ENCODE measurements around the gene ZDHHC17.

The ZDHHC17 gene

DNA sequence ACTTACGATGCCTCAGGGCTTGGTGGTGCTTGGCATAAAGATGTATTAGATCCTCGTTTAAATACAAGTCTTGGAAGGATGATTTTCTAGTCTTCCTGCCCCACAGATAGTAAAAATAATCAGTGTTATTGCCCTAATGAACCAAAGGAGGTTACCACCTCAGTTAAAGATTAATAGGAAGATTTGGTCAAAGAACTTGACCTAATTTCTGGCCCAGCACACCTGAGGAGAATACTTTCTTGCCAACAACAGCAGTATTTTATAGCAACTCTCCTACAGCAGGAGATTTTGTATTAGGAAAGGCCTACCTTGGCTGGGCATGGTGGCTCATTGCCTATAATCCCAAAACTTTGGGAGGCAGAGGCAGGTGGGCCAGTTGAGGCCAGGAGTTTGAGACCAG is 83.3 kb downstream of the ZDHHC17 start:
- DNase-seq: no peak

DNA sequence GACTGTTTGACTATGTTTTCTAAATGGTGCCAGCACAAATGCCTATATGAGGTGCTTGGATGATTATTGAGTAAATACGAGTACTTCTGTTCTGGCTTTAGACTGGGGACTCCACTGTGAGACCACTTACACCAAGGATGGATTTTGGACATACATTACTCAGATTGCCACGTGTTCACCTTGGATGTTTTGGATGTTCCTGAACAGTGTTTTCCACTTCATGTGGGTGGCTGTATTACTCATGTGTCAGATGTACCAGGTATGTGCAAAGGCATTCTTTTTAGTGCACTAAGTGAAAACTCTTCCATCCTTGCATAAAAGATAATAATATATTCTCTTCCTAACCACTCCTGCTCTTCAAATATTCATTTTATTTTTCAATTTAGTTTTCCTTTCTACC is 84.2 kb downstream of the ZDHHC17 start:
- DNase-seq: no peak

DNA sequence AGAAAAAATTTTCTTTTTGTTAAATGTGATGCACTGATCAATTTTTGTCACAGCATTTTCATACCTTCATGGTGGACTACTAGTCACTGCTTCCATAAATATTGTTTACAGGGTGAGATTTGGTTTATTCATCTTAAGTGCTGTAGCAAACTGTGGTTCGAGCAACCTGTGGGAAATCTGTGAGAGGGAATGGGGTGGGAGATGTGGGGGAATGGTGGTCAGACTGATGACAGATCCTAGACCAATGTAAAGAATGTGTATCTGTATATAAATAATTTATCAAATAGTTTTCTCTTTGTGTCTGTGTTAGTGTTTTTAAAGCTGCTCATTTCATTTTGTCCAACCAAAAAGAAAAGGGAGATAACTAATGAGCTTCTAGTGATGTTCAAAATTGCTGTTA is 88.2 kb downstream of the ZDHHC17 start:
- no peak for DNase-seq

DNA sequence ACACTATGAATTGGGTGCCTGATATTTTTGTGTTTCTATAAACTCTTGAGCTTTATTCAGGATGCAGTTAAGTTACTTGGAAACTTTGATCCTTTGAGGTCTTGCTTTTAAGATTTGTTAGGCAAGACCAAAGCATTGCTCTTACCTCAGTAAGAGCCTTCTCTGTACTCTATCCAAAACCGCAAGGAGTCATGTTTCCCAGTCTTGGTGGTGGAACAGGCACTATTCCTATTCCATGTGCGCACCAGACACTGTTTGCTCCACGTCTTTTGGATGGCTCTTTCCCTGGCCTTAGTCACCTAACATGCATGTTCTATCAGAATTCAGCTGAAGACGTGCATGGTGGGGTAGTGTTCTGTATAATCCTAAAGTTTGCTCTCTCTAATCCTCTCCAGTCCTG is 91.4 kb downstream of the ZDHHC17 start:
- no peak for DNase-seq

DNA sequence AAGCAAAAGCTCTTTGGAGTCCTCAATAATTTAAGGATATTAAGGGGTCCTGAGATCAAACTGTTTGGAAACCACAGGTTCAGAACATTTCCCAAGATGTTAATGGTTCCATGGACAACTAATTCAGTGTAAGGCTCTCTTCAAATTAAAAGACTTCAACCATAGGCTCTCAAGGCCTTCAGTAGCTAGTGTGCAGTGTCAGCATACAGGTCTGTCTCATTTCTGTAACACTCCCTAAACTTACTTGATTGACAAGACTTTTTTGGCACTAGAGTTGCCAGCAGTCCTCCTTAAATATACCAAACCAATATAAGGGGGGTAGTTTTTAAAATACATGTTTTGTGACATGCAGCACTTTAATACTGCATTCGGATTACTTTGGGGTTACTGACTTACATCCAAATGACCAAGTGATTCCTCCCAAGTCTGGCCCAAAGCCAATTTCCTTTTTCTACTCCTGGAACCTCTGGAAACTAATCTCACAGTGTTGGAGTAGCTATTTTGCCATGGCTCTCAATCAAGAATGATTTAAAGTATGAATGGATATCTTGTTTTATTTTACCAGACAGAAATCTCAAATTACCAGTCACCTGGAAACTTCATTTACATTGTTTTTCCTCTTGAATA is 92.2 kb downstream of the ZDHHC17 start:
- DNase-seq: no peak

DNA sequence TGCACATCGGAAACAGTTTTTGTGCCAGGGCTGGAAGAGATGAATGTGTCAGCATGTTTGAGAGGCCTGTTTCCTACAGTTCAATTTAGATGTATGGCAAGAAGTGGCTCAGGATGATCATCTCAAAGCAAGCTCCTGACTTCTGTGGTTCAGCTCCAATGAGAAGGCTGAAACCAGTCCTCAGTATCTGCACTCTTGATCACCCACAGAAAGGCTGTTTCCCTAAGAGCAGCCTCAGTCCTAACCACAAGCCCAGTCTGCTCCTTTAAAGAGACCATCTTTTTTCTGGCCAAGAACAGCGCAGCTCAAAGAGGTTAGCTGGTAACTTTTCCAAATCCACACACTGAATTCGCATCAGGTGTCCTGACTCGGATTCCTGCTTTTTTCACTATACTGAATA is 95.7 kb downstream of the ZDHHC17 start:
- no peak for DNase-seq

DNA sequence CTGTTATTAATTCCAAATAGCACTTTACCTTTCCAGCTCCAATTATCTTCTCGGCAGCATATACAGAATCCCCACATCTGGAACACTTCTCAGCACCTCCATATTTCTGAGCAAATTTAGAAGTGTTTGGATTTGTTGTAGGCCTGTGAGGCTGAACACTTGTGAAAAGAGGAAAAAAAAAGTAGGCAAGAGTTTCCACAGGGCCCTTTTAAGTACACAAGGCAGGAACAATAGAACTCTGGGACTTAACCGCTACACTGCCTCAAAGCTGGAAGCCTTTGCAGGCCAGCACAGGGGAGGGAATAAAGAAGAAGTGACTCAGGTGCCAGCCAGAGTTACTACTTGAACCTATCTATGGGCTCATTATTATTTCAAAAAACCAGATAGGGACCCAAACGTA is 96.3 kb downstream of the ZDHHC17 start:
- DNase-seq: no peak

DNA sequence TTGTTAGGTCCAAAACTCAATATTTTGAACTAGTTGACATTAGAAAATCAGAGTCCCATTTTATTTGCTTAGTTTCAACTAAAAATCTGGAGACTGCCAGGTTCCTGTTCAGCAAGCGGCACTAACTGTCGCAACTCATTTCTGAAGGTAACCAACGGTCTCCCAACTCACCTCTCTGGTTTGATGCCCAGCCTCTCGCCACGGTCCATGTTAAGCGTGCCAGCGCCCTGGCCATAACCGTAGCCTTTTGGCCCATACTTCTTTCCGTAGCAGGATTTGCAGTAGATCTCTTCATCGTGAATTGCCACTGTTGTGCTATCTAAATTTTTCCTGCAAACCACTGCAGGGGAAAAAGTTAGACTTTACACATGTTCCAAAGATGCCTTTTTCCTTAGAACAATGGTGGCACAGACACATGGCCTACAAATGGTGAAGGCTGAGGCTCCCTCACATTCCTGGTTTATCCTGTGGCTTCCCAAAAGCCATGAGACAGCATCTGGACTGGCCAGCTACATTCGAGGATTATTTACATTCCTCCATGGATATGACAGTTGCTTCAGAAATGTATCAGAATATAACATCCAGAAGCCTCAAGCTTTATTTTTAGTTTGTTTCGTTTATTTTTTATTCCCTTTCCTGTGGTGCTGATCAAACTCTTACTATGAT is 99.2 kb downstream of the ZDHHC17 start:
- no peak for DNase-seq

DNA sequence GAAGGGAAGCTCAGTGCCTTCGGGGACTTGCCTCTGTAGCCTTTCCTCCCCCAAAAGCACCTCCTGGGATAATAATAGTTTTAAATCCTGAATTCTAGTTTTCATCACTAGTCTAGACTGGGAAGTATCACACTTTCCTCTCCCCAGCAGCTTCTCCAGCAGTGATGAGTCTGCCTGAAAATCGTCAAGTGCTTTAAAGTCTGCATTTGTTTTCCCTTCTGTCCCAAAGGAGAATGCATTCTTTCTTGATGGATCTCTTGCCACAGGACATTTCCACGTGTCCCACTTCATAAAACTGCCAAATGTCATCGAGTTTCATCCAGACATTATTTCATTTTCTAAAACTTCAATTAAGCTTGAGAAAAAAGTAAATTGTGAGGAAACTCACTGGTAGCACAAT is 99.9 kb downstream of the ZDHHC17 start:
- no peak for DNase-seq

DNA sequence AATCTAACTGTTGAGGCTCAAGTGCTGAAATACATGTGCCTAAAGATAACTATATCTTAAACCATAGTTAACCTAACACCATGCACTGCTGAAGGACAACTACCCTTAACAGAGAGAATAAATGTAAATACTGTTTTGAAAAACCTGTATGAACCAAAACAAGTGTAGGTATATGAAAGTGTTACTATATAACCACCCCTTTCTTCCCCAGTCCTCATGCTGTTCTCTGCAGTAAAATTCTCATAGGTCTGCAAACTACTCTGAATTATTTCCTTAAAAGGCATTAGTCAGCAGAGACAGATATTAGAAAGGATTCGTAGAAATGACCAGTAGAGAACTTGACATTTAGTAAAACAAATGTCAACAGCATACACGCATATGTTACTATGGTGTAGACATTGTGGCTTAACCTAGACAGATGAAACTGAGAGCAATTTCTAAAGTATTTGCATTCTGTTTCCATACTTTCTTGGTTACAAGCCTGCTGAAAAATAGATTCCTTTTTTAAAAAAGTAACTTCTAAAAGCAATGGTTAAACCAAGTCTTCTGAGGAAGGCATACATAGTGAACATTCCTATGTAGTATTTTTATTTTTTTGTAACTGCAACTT is 101.0 kb downstream of the ZDHHC17 start:
- no peak for DNase-seq

DNA sequence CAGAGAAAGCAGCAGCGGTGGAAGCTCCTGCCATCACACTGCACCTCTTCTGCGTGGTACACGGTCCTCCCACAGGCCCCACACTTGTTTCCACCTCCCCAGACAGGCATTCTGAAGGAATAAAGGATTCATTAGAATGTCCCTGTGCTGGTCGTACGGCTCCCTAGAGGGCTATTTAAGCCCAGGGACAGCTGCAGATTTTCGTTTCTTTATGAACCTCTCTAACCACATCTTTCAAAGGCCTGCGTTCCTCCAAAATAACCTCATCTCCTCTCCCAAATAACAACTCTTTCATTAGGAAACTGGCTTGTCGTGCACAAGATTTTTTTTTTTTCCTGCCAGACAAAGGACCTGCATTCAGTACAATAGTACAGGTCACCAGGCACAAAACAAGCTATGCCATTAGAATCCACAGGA is 102.2 kb downstream of the ZDHHC17 start:
- no peak for DNase-seq

DNA sequence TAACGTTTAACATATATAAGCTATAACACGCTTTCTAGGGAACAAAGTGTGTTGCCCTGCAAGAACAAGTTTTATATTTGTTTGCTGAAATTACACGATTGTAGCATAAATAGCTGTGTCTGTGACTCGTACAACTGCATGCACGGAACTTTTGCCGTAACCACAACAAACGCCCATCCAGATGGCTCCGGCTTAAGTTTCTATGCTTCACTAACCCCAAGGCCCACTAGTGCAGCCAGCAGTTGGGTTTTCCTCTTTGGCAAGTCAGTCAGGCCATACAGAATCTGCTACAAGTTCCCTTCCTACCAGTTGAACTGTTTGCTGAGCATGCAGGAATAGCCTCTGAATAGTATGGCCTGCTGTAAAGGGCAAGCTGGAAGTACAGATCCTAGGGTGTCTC is 102.8 kb downstream of the ZDHHC17 start:
- DNase-seq: no peak

DNA sequence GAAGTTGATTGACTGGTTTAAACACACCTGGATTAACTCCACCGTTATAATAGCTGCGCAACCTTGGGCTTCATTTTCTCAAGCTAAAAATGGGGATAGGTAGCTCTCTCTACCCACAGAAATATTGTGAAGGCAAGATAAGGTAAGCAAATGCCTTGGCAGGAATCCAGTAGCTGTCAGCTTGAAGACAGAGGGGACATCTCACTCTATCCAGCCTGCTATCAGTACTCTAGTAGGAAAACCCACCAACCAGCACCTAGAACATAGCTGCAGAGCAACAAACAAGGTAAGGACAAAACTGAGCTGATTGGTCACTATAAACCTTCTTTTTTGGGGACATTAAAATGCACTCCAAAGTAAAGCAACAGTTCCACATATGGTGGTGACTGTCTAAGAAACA is 107.2 kb downstream of the ZDHHC17 start:
- DNase-seq: no peak

DNA sequence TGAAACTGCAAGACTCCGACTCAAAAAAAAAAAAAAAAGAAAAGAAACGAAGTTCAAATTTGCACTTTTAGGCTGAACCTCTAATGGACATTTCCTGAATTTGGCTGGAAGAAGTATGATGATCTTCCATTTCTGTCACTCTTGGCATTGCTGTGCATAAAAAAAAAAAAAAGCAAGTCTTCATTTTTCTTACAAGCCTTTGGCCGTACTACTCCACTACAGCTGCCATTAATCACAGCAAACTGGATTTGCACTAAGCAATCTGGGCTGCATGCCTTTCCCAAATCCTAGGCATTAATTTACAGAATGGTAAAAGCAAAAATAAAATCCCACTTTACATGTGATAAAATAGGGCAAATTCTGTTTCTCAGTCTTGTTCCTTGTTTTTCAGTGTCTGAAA is 107.8 kb downstream of the ZDHHC17 start:
- no peak for DNase-seq

DNA sequence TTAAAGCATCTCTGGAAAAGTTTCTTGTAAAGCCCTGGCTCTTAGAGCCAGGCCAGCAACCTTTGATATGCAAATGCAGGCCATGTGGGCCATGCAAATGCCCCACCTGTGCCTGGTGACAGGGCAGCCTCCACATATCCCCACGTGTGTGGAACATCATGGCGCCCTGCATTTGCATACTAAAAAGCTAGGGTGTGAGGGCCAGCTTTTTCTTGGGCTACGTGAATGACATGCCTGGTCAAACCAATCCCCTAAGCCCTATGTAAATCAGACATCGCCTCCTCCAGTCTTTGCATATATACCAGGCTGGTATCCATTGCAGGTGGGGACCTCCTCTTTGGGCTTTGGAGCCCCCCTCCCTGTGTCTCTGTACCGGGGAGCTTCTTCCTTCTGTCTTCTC is 108.5 kb downstream of the ZDHHC17 start:
- DNase-seq: no peak

DNA sequence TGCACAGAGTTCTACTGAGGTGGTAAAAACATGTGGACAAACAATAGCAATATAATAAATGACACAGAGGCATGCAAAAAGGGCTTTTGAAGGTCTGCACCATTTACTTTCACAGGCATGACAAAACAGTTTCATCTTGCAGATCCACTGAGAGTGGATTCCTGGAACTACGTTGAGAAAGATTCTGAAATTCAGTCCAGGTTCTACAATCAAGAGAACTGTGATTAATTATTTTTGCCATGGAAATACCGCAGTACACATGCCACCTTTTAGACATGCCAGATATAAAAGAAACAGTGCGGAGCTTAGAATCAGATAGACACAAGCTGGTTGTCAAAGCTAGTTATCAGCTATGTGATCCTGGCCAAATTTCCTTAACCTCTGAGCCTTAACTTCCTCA is 110.1 kb downstream of the ZDHHC17 start:
- DNase-seq: no peak

DNA sequence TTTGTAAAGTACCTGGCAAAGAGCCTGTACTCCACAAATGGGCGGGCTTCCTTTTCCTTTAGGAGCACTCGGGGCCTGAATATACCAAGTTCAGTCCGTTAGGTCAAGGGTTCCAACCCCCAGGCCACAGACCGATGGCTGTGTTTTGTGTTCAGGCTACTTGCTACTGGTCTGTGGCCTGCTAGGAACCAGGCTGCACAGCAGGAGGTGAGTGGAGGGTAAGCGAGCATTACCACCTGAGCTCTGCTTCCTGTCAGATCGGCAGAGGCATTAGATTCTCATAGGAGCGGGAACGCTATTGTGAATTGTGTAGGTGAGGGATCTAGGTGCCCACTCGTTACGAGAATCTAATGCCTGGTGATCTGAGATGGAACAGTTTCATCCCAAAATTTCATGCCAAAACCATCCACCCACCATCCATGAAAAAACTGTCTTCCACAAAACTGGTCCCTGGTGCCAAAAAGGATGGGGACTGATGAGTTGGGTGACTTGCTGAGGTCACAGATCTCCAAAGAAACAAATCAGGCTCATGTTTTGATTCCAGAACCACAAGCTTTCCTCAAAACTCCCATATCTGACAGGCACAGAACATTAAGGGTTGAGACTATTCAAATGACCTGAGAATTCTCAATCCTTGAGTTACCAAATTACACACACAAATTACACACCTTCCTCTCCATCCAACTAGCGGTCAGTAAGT is 110.7 kb downstream of the ZDHHC17 start:
- DNase-seq: no peak

DNA sequence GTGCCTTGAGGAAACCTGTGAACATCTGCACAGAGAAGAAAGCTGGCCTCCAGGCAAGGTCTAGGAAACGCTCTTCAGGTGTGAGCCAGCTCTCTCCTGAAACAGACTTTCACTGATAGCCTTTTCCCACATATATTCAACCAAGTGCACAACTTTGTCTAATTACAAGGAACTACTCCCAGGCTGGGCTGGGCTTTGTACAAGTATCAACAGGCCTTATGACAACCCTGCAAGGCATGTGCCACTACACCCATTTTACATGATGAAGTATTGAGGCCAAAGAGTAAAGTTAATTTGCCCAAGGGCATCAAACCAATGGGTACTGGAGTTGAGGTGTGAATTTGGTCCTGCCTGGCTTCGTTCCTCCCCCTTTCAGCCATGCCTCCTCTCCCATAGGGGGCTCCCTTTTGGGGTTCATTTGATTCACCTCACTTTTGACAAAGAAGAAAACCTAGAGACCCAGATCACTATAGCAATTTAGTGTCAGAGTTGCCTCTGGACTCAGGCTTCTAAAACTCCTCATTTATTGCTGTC is 112.8 kb downstream of the ZDHHC17 start:
- DNase-seq: no peak

DNA sequence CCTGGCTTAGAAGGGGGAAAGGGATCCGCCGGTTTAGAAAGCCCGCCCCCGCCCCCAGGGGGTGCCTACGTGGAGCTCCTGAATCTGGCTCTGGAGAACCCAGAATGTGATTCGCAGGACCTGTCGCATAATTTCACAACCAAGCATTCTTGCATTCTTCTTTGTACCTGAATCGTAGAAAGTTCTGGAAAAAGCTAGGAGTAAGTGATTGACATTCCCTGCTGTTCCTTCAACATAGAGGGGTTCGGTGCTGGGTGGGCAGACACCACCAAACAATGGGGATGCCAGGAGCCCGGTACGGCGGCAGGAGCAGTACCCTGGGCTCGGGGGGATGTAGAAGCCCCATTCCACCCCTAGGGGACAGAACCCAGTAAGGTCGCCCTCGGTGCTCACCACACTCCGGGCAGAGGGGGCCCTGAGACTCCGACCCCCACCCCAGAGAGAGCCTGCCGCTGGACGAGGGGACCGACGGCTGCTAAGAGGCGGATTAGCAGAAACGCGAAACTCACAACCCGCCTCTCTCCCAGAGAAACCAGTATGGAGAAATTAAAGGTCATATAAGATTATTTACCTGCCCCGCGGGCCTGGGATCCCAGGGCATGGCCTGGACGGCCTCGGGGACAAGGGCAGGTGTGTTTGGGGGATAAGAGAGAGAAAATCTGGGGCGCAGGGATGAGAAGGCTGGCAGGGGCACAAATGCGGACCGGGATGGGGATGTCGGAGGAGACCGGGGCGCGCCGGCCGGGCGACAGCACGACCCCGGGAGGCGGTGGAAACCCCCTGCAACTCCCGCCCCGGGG is 114.4 kb downstream of the ZDHHC17 start:
- peak; percentile 28 for DNase-seq

DNA sequence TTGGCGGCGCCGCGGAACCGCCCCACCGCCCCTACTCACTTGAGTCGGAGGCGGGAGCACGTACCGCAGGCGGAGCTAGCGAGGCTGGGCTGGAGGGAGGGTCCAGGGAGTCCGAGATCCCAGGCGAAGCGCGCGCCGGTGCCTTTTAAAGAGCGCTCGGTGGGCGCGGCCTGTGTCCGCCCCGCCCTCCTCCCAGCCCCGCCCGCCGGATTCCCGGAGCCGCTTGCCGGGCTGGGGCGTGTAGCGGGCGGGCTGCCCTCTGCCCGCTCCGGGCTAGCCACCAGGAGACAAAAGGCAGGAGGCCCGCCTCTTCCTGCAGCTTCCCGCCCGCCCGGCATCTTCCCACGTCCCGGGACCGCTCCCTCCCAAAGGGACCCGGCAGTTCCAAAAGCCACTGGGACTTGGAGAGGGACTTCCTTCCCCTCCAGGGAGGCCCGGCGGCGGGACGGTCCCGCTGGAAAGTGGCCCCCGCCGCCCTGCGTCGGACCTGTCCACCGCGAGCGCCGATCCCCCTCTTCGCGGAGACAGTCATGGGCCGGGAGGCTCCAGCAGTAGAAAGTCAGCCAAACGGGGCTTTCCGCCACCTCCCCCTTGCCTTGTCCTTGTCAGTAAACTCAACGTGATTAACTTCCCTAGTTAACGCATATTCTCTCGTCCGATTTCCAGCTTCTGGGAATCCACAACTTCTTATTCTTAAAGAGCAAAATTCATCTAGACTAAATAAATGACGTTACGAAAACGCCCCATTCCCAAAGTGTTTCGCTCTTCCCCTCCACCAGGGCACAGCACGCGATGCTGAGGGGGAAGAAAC is 115.2 kb downstream of the ZDHHC17 start, which contains the start of gene CSRP2:
TSS of gene CSRP2 (minus strand) at position 121 of the 811 bp plus-strand sequence. CDS start 12,759 bp downstream, outside the sequence.
- peak; percentile 94 for DNase-seq

DNA sequence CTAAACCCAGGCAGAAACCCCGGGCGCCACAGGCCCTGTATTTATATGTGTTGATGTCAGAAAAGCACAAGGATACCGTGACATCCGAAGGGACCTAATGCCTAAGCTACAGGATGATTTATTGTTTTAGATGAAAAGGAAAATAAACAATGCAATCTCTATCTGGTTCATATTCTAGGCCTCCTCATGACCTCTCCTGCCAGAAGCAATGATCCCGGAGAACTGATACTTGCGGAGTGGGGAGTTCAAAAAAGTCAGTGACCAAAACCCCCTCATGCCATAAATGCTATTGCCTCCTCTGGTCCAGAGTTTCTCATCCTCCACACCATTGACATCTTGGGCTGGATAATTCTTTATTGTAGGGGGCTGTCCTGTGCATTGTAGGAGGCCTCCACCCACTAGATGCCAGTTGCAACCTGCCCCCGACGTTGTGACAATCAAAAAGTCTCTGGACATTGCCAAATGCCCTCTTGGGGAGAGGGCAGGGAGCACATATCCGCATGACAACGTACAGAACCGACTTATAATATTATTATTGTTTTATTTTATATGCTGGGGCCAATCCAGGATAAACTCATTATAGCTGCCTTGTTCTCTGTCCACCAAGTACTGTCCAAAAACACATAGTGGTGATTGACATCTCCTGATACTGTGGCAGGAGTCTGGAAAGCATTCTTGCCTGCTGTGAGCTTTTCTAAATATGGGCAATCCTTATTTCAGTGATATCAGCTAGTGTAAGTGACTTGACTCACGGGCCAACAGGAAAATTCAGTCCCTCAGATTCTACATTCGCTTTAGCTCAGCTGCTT is 116.0 kb downstream of the ZDHHC17 start:
- DNase-seq: no peak

Measured in NCI-H774 (cell line).